GM18498 (cell line): ENCODE data around the gene RIBC2.
"Not testable (repeated sequence)": the region's sequence is repeated elsewhere in the genome, so short reads cannot be mapped to it uniquely, and the experiment has no call there.

Experiments
- ATAC-seq: cut with Tn5 transposase; IDR thresholded peaks from one replicate; pipeline ENCODE4 v1.9.1; 2021; ENCODE audit warnings: mild to moderate bottlenecking, moderate library complexity; ENCODE audit not compliant: unreplicated experiment

RIBC2 gene

DNA sequence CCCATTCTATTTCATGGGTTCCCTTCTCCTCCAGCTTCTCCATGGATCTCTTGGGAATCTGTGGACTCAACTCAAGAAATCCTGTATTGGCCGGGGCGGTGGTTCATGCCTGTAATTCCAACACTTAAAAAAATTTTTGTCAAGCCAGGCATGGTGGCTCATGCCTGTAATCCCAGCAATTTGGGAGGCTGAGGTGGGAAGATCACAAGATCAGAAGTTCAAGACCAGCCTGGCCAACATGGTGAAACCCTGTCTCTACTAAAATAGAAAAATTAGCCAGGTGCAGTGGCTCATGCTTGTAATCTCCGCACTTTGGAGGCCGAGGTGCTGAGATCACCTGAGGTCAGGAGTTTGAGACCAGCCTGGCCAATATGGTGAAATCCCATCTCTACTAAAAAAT is 34.1 kb downstream of the RIBC2 start:
- not testable (repeated sequence) for ATAC-seq

- no peak for ATAC-seq
Observed at GRCh38 chr22:45448431-45448830, 34.9 kb downstream of the RIBC2 start.

DNA sequence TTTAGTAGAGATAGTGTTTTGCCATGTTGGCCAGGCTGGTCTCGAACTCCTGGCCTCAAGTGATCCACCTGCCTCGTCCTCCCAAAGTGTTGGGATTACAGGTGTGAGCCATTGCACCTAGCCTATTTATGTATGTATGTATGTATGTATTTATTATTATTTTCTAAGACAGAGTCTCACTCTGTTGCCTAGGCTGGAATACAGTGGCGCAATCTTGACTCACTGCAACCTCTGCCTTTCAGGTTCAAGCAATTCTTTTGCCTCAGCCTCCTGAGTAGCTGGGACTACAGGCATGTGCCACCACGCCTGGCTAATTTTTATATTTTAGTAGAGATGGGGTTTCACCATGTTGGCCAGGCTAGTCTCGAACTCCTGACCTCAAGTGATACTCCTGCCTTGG is 35.9 kb downstream of the RIBC2 start:
- not testable (repeated sequence) for ATAC-seq

GRCh38 chr22:45450101-45450785 is 36.8 kb downstream of the RIBC2 start:
- no peak for ATAC-seq

- ATAC-seq, result no peak
Observed at GRCh38 chr22:45450921-45451651, 37.6 kb downstream of the RIBC2 start.

GRCh38 chr22:45451972-45452371 is 38.5 kb downstream of the RIBC2 start:
- ATAC-seq, result no peak

DNA sequence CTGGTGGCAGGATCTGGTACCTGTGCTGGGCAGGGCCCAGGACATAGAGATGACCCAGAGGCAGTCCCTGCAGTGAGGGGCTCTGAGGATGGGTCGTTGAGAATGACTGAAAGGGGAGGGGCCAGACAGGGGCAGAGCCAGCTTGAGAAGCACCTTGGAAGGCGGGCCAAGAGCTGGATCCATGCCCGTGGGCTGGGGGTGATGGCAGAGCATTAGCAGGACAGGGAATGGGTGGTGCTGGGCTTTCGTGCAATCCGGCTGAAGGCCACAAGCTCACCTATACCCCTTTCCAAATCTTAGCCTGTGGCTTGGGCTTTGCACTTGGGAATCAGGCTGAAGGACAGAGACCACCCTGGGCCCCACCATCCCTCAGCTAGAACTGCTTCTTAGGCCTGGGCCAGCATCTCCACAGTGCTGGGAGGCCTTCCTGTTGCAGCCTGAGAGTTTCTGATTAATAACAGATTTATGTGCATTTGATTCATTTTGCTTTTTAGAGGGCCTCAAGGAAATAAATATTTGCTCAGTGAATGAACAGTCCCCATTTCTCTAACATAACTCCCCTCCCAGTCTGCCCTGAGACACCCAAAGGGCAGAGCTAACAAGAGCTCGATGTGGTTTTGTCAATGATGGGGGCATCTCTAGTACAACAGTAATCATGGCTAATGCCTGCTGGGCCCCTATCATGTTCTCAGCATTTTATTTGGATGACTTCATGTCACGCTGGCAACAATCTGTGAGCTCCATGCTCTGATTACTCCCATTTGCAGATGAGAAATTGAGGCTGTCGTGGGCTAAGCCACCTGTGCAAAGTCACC is 39.3 kb downstream of the RIBC2 start:
- no peak for ATAC-seq

GRCh38 chr22:45453764-45454163 is 40.3 kb downstream of the RIBC2 start:
- no peak for ATAC-seq

DNA sequence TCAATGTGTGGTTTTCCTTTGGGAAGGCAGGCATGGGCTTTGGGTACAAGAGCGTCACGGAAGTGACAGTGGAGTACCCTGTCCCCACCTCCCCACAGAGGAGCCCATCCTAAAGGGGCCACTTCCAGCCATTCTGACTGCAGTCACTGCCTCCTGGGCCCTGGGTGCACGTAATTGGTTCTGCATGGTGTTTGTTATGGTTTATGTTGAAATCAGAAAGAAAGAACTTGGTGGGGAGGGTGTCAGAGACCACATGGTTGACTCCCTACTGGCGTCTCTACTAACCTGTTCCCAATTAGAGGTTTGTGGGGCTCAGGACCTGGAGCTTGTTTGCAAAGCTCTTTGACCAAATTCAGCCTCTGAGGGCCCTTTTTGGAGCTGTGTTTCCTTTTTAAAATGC is 40.8 kb downstream of the RIBC2 start:
- ATAC-seq, result no peak

- no peak for ATAC-seq
Observed at GRCh38 chr22:45455212-45455611, 41.7 kb downstream of the RIBC2 start.

- no peak for ATAC-seq
Observed at GRCh38 chr22:45455621-45456020, 42.1 kb downstream of the RIBC2 start.

DNA sequence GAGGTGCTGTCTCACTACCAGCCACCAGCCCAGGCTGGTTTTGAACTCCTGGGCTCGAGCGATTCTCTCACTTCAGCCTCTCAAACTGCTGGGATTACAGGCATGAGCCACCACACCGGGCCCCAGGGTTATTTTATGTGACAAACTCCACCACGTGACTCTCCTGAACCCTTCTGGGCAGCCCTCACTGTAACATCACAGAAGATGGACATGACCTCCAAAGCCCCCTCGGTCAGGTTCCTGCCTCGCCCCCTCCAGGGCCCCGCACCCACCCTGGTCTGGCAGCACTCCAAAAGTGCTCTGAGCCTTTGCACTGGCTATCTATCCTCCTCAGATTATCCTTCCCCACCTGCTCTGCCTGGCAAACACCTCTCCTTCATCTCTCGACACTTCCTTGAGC is 43.3 kb downstream of the RIBC2 start:
- ATAC-seq, result no peak

- no peak for ATAC-seq
Observed at GRCh38 chr22:45458532-45458931, 45.0 kb downstream of the RIBC2 start.

DNA sequence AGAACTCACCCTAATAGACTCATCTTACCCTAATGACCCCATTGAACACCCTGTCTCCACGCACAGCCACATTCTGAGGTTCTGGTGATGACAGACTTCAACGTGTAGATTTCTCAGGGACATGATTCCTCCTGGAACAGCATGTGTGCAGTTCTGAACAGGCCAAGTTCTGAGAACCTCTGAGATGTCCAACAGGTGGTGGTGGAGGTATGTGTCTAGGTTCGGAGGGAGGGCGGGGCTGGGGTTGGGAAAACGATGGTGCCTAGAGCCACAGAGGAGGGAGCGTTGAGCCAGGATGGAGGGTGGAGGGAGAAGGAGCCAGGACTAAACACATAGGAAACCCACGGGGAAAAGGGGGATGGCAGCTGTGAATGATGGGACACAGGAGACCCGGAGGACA is 45.7 kb downstream of the RIBC2 start:
- ATAC-seq, result no peak

DNA sequence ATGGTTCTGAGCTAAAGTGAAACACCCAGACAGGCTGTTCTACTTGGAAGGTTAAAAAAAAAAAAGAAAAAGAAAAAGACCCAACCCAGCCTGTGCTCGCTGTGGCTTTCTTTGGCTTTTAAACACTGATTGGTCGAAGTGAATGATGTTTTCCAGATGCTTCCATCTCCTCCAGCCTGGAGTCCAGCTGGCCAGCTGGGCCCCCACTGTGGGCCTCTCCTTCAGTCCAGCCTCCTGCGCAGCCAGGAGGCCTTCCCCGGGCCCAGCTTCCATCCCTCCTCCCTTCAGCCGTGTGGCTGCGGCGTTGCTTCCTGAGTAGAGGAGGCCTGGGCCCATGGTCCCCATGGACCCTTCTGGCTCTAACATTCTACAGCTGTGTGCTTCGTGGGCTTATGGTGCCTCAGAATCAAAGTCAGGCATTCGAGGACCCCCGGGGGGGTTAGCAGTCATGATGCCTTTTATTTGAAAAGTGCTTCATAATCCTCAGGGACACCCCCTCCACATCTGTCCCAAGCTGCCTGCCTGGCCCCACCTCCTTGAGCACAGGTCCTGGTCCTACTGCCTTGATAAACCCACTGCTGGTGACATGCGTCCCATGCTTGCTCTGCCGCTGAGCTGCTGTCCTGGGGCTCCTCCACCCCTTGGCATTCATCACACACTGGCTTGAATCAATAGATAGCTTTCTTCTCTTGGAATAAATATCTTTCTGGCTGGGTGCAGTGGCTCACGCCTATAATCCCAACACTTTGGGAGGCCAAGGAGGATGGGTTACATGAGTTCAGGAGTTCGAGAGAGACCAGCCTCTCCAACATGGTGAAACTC is 47.0 kb downstream of the RIBC2 start:
- ATAC-seq, result no peak

- ATAC-seq, result no peak
Observed at GRCh38 chr22:45462034-45462655, 48.7 kb downstream of the RIBC2 start.

DNA sequence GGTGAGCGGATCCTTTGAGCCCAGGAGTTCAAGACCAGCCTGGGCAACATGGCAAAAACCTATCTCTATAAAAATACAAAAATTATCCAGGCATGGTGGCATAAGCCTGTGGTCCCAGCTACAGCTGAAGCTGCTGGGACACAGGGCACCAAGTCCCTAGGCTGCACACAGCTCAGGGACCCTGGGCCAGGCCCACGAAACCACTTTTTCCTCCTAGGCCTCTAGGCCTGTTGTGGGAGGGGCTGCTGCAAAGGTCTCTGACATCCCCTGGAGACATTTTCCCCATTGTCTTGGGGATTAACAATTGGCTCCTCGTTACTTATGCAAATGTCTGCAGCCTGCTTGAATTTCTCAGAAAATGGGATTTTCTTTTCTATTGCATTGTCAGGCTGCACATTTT is 50.2 kb downstream of the RIBC2 start:
- ATAC-seq, result not testable (repeated sequence)

GRCh38 chr22:45465633-45466032 is 52.1 kb downstream of the RIBC2 start:
- ATAC-seq, result no peak

DNA sequence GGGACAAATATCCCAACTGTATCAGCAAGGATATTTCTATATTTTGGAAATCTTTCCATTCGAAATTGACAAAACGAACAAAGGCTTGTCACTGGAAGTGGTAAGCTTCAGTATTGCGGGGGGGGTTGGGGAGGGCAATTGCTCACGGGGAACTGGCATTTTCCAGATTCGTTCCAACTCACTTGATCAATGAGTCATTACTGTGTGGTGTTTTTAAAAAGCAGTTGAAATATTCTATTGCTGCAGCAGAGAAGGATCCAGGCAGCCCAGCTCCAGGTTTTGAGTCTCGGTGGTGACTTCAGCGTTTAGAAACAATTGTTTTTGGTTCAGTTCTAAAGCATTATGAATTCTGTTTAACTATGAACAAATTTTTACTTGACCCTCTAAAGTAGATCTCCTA is 55.4 kb downstream of the RIBC2 start:
- no peak for ATAC-seq

- no peak for ATAC-seq
Observed at GRCh38 chr22:45469281-45470073, 56.0 kb downstream of the RIBC2 start.
